Uterus (tissue), 2 donors: ENCODE results near the gene TAGLN2.

ENCODE experiments used
- CTCF ChIP-seq, 4 experiments: fragments of 200-600 bp in 2 of 4; fragments of 450-650 bp in 2 of 4; sonication (generic) in 2 of 4; IDR thresholded peaks; one replicate each; pipeline ENCODE4 v1.5.1; 2016 to 2019; ENCODE audit warnings: antibody characterized with exemption in 4 of 4, mild to moderate bottlenecking in 2 of 4, moderate library complexity in 1 of 4
- POLR2A ChIP-seq, 2 donors: fragments of 450-650 bp; IDR thresholded peaks; one replicate each; pipeline ENCODE4 v1.6.1; 2016; ENCODE audit warnings: antibody characterized with exemption in 2 of 2, mild to moderate bottlenecking in 1 of 2, moderate library complexity in 1 of 2

GRCh38 chr1:159952932-159953331 lies 27.6 kb upstream of the TAGLN2 start:
- TF ChIP-seq CTCF (IDR thresholded peaks at IDR 0.05), result no peak
- TF ChIP-seq POLR2A (IDR thresholded peaks at IDR 0.05), result no peak
